NK-92 (cell line): ENCODE results near the gene C1orf216.
"Not testable (repeated sequence)": the region's sequence is repeated elsewhere in the genome, so short reads cannot be mapped to it uniquely, and the experiment has no call there.

Experiments
- DNase-seq: peaks from one replicate; lab custom pipeline; 2025; ENCODE audit not compliant: unreplicated experiment; lab: John Stamatoyannopoulos, UW

Gene C1orf216

GRCh38 chr1:35718492-35719336 is at the start of gene C1orf216:
TSS of gene C1orf216 (minus strand) at chr1:35718884. CDS start at chr1:35716321, 2,563 bp downstream.
- DNase-seq: no peak

GRCh38 chr1:35764283-35764682 is 45.6 kb upstream of the C1orf216 start:
- no peak for DNase-seq

- DNase-seq: no peak
These were observed 44.5 kb upstream of the C1orf216 start for GRCh38 chr1:35763201-35763600.

GRCh38 chr1:35762141-35762540 is 43.5 kb upstream of the C1orf216 start:
- DNase-seq: no peak

- DNase-seq: no peak
These were observed 37.4 kb upstream of the C1orf216 start for GRCh38 chr1:35756064-35756463.

- no peak for DNase-seq
These were observed 35.1 kb upstream of the C1orf216 start for GRCh38 chr1:35753626-35754260.

GRCh38 chr1:35748326-35748725 is 29.6 kb upstream of the C1orf216 start:
- DNase-seq: no peak

- no peak for DNase-seq
These were observed 26.5 kb upstream of the C1orf216 start for GRCh38 chr1:35745124-35745730.

- no peak for DNase-seq
These were observed 18.4 kb upstream of the C1orf216 start for GRCh38 chr1:35737120-35737519.

GRCh38 chr1:35727434-35728040 is 8.9 kb upstream of the C1orf216 start:
- DNase-seq: no peak

- DNase-seq: no peak
These were observed 8.1 kb upstream of the C1orf216 start for GRCh38 chr1:35726450-35727433.

GRCh38 chr1:35725596-35725995 is 6.9 kb upstream of the C1orf216 start:
- no peak for DNase-seq

- no peak for DNase-seq
These were observed 690 bp downstream of the C1orf216 start for GRCh38 chr1:35717911-35718476.

GRCh38 chr1:35715568-35716002 is 3.1 kb downstream of the C1orf216 start:
- DNase-seq: no peak

GRCh38 chr1:35714921-35715567 is 3.6 kb downstream of the C1orf216 start:
- no peak for DNase-seq

GRCh38 chr1:35711098-35711497 is 7.6 kb downstream of the C1orf216 start:
- DNase-seq: not testable (repeated sequence)

GRCh38 chr1:35708952-35709351 is 9.7 kb downstream of the C1orf216 start:
- no peak for DNase-seq

GRCh38 chr1:35708441-35708921 is 10.2 kb downstream of the C1orf216 start:
- DNase-seq: no peak
